ENCODE results near the gene TGM4.

TGM4 gene

DNA sequence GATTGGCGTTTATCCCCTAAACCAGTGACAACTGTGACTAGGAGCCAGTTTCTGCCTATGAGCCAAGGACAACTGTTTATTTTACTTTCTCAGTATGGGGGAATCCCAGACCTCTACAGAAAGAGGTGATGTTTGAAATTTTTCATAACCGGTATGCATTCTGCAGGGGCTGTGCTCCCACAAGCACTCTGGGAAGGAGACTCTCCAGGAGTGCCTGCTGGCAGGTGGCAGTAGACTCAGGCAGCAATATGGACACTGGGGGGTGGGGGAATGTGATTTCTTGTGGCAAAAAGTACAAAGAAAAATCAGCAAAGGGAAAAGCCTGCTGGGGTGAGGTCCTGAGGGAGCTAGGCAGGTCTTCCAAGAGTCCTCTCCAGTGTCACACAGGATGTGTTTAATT, 5.9 kb downstream of the TGM4 start:
- DNase-seq, result no peak

DNA sequence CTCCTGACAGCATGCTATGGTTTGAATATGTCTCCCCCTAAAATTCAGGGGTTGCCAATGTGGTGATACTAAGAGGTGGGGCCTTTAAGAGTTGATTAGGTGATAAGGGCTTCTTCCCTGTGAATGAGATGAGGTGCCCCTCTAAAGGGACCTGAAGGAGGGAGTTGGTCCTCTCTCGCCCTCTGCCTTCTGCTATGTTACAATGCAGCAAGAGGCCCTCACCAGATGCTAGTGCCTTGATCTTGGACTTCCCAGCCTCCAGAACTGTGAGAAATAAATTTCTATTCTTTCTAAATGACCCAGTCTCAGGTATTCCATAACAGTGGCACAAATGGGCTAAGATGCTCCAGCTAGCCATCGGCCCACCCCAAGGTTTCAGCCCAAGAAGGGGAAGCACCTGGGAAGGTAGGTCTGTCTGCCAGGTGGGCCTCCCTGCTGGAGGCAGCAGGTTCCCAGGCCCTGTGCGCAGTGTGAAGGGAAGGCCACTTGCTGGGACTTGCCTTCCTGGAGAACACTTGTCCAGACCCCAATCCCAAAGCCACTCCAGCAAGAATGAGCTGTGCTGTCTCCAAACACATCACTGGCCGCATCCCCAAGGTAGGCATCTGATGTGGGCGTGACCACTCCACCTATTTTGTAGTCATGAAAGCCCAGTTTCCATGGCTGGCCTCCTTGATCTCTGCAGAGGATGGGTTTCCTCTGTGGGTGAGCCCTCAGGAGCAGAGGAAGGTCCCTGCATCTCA, 9.0 kb downstream of the TGM4 start:
- no peak for DNase-seq

DNA sequence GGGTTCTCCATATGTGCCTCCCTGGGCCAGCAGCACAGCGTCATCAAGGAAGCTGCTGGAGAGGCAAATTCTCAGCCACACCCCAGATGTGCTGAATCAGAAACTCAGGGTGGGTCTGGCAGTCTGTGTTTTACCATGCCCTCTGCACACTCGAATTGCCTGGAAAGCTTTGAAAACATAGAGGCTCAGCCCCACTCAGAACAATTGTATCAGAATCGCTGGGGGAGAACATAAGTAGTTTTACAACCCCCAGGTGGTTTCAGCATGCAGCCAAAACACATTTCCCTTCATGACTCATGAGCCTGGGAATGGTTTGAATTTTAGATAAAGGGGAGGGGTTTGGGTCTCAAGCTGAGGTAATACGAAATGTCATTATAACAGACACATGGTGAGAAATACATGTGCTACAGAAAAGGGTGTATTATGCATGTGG, 9.6 kb downstream of the TGM4 start:
- peak; percentile 96 for DNase-seq

DNA sequence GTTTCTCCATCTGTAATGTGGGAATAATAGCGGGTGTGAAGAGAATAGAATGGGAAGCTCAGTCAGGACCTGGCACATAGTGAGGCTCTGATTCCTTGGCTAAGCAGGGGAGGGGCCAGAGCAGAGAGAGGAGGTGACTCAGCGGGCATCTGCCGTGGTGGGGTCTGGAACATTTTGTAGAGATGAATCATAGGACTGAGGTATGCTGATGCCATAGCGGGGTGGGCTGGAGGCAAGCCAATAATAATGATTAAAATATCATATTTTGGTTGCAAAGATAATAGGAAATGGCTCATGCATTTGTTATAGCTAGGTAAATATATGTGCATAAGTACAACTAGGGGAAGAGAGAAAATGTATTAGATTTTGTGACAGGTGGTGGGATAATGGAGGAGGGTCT, 11.2 kb downstream of the TGM4 start:
- DNase-seq, result peak; percentile 97

DNA sequence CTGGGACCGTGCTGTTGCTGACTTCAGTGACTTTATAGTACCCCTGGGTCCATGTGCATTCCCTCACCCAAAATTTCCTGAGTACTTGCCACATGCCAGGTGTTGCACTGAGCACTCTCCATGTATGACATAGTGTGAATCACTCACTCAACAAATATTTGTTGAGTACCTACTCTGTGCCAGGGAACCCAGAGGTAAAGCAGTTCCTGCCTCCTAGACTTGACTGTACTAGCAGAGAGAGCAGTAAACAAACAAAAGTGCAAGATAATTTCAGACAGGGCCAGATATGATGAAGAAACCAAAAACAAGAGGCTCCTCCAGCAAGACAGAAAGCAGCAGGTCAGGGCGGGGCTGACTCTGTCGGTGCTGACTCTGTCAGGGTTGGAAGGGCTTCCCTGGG, 12.2 kb downstream of the TGM4 start:
- no peak for DNase-seq

DNA sequence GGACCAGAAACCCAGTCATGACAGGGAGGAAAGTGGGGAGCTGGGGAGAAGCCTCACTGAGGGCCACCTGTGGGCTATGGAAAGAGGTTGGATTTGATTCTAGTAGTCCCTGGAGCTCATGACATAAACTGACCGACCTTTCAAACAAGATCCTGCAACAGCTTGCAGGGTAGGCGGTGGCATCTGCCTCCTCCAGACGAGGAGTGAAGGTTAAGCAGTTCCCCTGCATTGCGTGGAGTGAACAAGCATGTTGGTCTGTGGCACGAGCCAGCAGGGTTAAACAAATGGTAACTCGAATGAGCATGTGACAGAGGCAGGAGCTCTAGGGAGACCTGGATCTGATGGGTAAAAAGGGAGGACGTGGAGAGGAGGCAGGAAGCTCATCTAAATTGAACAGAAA, 12.7 kb downstream of the TGM4 start:
- DNase-seq, result no peak

DNA sequence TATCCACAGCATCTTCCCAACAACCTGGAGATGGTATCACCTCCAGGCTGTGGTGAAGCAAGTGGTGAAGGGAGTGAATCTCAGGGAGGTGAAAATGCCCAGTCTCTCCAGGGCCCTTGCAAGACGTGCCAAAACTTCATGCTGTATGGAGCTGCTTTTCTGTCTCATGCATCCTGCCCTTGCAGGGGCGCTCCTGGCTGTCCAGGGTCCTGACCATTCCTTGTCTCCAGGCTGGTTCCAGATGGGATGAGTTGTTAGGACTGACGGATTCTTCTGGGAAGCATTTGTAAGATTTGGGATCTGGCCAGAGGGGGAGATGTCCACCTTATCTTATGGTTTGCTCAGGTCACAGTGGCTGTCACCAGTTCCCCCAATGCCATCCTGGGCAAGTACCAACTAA, 15.8 kb downstream of the TGM4 start:
- DNase-seq, result peak; percentile 24

DNA sequence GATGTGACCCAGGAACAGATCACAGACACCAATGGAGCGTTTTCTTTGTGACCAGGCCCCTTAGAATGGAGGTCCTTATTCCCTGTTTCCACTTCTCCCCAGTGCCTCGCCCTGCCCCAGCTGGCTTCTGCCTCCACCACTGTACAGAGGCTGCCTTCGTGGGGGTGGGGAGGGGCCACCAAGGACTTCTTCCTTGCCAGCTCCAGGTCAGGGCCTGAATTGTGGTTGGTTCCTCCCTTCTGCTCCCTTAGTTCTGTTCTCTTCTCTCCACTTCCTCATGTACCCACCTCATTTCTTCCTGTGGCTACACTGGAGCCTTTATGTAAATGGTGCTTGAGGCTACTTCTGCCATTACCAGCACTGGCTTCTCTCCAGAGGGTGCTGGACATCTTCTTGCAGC, 16.4 kb downstream of the TGM4 start:
- DNase-seq, result no peak

DNA sequence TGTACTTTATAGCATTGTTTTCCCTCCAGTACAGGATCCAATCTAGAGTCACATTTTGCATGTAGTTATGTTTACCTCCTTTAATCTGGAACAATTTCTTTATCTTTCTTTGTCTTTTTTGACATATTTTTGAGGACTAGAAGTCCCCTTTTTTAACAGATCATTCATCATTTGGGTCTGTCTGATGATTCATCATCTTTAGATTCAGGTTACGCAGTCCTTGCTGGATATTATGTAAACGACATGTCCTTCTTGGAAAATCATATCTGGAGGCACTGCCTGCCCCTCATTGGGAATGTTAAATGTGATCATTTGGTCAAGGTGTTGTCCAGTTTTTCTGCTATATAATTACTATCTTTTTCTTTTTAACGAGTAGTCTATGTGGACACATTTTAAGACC, 18.3 kb downstream of the TGM4 start:
- DNase-seq, result no peak

DNA sequence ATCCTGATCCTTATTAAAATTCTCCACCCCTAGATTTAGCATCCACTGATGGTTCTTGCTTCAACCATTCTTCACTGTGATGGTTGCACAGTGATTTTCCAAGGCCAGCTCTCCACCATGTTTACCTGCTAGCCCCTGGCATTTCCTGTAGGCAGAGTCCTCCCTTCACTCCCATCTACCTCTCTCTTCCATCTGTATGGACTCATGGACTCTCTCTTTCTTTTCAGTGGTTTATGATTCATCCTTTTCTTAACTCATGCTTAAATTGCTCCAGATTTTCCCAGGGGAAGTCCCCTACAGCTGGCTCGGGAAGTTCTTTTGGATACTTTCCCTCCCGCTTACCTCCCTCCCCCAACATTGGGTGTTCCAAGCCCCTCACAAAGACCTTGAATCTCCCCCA, 18.7 kb downstream of the TGM4 start:
- DNase-seq, result peak; percentile 74

DNA sequence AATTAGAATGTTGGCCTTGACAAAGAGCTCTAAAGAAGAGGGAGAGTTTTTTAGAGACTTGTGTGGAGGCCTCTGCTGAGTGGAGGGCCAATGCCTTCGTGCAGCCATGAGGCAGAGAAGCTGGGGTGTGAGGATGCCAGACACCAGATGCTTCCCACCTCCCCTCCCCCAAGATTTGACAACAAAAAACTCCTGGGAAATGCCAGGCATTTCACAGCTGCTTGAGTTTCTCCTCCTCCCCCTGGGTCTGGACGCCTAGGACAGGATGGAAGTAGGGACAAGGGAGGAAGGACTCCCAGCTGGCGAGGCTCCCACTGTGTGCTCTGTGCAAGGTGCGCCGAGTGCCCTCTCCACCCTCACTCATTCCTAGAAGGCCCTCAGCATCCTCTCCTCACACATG, 20.1 kb downstream of the TGM4 start:
- peak; percentile 68 for DNase-seq

DNA sequence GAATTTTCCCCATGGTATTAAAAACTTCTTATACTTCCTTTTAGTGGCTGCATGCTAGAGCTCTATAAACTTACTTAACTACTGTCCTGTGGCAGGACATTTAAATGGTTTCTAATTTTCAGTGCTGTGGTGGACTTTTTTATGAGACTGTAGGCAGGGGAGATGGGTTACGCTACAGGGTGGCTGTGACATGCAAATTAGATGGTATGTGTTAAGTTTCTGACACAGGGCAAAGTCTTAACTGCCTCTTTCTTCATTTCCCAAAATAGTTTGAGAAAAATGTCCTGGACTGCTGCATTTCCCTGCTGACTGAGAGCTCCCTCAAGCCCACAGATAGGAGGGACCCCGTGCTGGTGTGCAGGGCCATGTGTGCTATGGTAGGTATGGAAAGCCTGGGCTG, 22.0 kb downstream of the TGM4 start:
- no peak for DNase-seq

DNA sequence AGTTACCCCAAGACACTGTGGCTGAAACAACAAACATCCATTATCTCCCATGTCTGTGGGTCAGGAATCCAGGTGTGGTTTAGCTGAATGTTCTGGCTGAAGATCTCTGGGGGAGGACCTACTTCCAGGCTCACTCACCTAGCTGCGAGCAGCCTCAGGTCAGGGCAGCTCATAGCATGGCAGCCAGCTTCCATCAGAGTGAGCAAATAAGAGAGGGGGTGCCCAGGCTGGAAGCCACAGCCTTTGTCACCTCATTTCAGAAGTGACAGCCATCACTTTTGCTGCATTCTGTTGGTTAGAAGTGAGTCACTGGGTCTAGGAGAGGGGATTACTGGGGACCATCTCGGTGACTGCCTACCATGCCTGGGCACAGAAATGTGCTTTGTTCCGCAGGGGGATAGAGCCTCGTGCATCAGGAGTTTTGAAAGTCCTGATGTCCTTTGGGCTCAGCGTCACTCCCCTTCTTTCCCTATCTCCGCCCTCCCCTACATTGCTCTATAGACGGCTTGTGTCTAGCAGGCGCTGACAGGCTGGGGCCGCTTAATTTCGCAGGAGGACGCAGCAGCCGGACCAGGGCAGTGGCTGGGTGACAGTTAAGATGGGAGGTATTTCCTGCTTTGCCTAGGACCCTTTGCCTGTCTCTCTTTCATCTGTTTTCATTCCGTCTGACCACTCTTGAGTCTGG, 25.4 kb downstream of the TGM4 start:
- DNase-seq, result no peak

DNA sequence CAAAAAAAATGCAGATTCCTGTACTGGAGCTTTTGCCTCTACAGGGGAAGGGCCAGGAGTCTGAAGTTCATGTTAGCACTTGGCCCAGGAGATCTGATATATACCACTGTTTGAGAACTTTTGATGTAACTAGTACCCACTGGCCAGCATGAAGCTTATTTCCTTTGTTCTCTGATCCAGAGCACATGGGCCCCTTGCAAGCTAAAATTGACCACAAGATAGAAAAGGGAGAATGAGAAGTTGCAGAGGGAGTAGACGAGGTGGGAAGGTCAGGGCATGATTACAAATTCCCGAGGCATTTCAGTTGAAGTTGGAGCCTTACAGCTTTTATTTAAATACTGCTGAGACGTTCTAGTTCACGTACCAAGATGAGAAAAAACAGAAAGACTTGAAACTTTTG, 28.2 kb downstream of the TGM4 start:
- no peak for DNase-seq

DNA sequence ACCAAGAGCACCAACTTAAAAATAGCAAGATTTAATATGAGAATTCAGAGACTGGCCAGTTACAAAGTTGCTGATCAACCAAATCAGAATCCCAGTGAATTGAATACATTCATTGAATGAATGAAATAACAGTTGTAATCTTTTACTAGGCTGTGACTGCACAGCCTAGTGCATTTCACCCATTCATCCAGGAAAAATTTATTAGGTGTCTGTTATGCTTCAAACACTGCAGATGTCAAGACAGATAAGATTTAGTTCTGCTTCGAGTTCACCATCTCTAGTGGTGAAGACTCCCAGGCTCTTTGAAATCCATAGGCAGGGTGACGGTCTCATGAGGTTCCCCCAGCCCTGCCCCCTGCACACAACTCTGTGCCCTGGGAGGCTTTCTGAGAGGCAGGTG, 28.9 kb downstream of the TGM4 start:
- DNase-seq, result no peak

DNA sequence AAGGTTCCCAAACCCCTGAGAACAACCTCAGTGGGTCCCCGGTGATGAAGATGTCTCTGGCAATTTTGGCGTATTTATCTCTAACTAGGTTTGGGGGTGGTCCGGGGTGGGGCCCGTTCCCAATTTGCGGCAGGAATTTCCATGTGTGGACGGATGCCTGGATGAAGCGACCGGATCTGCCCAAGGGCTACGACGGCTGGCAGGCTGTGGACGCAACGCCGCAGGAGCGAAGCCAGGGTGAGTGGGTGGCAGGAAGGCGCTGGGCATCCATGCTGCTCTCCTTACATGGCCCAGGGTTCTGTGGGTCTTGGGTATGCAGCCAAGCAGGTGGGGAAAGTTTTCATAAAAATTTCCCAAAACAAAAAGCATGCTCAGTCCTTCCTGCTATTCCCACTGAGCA, 29.3 kb downstream of the TGM4 start:
- DNase-seq, result no peak

DNA sequence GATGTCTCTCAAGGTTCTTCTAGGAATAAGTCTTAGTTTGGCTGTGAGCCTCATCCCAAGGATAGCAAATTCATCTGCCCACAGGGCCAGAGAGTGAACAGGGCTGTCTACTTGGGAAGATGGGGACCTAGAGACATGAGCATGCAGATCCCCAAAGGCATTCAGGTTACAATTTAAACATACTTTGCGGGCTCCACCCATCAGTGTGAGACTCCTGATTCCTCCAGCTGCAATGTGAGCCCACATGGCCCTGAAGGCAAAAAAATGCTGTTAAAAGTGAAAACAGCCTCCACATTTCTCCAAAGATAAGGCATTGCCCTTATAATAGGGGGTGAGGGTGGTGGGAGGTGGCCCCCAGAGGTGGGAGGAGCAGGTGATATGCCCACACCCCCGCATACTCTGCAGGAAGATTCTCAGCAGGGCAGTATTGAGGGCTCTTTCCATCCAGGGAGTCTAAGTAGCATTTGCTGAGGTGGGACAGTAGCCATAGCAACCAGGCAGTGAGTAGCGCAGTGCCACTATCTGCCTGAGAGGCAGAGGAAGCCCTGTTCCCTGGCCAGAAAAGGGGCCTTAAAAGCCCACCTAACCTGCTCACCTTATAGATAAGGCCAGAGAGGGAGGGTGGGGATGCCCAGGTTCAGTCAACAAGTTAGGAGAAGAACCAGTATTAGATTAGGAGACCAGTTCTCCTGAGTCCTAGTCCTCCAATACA, 31.2 kb downstream of the TGM4 start:
- no peak for DNase-seq

DNA sequence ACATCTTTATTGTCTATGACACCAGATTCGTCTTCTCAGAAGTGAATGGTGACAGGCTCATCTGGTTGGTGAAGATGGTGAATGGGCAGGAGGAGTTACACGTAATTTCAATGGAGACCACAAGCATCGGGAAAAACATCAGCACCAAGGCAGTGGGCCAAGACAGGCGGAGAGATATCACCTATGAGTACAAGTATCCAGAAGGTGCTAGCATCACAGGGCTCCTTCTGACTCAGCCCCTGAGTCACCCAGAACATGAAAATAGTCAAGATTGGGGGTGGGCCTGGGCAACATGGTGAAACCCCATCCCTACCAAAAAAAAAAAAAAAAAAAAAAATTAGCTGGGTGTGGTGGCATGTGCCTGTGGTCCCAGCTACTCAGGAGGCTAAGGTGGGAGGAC, 32.6 kb downstream of the TGM4 start:
- no peak for DNase-seq

DNA sequence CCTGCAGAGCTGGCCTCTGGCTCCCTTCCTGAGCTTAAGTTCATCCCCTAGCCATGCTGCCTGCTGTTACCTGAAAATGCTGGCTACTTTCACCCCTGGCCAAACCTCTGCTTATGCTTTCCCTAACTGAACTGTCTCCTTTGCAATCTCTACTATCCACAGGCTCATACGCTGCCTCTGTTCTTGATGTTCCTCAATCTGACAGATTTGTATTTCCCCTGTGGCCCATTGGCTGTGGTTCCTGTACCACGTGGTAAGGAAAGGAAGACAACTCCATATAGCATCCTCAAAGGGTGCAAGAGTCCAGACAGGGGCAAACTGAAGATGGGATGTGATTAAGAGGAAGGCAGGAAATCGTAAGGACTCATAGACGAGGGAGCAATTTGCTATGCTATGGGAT, 33.2 kb downstream of the TGM4 start:
- DNase-seq, result no peak

DNA sequence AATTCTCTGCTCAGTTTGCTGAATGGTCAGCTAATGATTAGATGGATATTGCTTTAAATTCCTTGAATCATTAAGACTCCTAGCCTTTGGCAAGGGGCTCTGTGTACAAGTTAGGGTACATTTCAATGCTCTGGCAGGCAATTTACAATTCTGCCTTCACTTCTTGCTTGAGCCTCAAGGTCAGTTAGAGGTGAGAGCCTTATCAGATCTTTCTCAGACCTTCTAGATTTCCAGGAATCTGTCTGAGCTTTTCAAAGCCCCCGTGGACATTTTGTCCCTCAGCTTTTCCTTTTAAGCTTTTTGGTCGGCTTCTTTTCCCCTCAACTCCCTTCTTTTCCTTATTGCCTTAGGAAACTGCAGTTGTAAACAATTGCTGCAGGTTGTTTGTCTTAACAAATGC, 34.7 kb downstream of the TGM4 start:
- no peak for DNase-seq

DNA sequence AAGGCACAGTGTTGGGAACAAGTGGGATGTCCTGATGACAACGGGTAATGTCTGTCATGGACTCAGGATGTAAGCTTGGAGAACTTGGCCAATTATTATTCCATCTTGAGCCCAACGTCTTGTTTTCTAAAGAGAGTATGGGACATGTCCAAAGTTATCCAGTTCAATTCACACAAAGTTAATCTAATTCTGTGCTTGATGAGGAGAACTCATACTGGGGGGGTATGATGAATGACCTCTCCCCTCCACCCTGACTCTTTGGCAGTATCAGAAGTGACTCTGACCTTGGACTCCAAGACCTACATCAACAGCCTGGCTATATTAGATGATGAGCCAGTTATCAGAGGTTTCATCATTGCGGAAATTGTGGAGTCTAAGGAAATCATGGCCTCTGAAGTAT, 36.3 kb downstream of the TGM4 start:
- DNase-seq, result no peak

DNA sequence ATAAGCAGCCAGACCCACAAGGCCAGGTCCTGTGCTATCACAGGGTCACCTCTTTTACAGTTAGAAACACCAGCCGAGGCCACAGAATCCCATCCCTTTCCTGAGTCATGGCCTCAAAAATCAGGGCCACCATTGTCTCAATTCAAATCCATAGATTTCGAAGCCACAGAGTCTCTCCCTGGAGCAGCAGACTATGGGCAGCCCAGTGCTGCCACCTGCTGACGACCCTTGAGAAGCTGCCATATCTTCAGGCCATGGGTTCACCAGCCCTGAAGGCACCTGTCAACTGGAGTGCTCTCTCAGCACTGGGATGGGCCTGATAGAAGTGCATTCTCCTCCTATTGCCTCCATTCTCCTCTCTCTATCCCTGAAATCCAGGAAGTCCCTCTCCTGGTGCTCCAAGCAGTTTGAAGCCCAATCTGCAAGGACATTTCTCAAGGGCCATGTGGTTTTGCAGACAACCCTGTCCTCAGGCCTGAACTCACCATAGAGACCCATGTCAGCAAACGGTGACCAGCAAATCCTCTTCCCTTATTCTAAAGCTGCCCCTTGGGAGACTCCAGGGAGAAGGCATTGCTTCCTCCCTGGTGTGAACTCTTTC, 39.6 kb downstream of the TGM4 start:
- peak; percentile 76 for DNase-seq

DNA sequence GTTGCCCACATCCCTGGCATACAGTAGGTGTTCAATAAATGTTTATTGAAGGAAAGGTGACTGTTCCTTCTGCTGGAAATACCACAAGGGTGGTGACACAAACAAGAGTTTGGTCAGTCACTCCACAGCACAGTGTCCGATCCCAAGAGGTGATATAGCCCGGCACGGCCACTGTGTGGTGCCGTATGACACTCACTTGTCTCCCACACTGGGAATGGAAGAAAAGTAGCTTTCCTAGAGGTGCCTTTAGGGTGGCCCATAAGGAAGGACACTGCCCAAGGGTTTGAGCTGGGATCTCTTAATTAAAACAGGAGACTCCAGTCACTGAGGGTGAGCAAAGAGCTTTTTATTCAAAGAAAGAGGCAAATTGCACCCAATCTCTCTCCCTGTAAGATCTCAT, 40.5 kb downstream of the TGM4 start:
- DNase-seq, result peak; percentile 14

Data from fibroblast of skin of scalp (primary cell).